ENCODE results near the gene RS1.

DNA sequence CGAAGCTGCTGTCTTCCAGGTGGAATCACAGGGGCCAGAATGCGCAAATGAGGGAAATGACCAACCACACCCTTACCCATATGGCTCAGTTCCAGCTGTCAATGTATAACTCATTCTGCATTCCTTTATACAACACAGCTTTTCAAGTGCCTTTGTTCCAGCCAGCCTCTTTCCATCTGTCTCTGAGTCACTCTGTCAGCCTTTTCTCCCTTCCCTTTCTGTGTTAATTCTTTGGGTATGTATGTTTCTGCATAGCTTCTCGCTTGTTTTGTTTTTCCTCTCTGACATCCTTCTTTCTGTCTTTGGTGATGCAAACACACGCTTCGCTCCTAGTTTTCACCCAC lies 54.5 kb downstream of the RS1 start:
- TF ChIP-seq, protein P1, sequence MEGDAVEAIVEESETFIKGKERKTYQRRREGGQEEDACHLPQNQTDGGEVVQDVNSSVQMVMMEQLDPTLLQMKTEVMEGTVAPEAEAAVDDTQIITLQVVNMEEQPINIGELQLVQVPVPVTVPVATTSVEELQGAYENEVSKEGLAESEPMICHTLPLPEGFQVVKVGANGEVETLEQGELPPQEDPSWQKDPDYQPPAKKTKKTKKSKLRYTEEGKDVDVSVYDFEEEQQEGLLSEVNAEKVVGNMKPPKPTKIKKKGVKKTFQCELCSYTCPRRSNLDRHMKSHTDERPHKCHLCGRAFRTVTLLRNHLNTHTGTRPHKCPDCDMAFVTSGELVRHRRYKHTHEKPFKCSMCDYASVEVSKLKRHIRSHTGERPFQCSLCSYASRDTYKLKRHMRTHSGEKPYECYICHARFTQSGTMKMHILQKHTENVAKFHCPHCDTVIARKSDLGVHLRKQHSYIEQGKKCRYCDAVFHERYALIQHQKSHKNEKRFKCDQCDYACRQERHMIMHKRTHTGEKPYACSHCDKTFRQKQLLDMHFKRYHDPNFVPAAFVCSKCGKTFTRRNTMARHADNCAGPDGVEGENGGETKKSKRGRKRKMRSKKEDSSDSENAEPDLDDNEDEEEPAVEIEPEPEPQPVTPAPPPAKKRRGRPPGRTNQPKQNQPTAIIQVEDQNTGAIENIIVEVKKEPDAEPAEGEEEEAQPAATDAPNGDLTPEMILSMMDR (conservative IDR thresholded peaks at IDR 0.05; ENCODE audit: low read depth, low read length): no peak
- TF ChIP-seq POLR2A (IDR thresholded peaks at IDR 0.05; ENCODE audit: low read depth, low read length) (no peak), RAD21 (IDR thresholded peaks at IDR 0.05; ENCODE audit: low read length) (no peak), RCOR1 (IDR thresholded peaks at IDR 0.05; ENCODE audit: insufficient replicate concordance, low read length) (no peak), NFE2L2 (IDR thresholded peaks at IDR 0.05; ENCODE audit: low read depth, low read length) (no peak), FOS (IDR thresholded peaks at IDR 0.05; ENCODE audit: low read depth, low read length) (no peak), RFX5 (IDR thresholded peaks at IDR 0.05; ENCODE audit: low read depth, low read length) (no peak), CHD1 (IDR thresholded peaks at IDR 0.05; ENCODE audit: low read depth, low read length) (no peak)
- TF ChIP-seq, protein P2, sequence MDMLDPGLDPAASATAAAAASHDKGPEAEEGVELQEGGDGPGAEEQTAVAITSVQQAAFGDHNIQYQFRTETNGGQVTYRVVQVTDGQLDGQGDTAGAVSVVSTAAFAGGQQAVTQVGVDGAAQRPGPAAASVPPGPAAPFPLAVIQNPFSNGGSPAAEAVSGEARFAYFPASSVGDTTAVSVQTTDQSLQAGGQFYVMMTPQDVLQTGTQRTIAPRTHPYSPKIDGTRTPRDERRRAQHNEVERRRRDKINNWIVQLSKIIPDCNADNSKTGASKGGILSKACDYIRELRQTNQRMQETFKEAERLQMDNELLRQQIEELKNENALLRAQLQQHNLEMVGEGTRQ (IDR thresholded peaks at IDR 0.05; ENCODE audit: low read depth, low read length): no peak

Data from IMR-90 (cell line).